NCI-H2227 treated with DMSO at 0.1 percent for 48 hours (cell line): Measurements from ENCODE around the gene MICAL3.

Experiments used
- DNase-seq: peaks from one replicate; lab custom pipeline; 2025; lab: John Stamatoyannopoulos, UW

The MICAL3 gene

GRCh38 chr22:17912945-17913721 lies 111.2 kb downstream of the MICAL3 start:
- DNase-seq: no peak

GRCh38 chr22:17911887-17912286 lies 112.5 kb downstream of the MICAL3 start:
- no peak for DNase-seq

GRCh38 chr22:17911312-17911705 lies 113.1 kb downstream of the MICAL3 start:
- no peak for DNase-seq

- DNase-seq: peak; percentile 19
These were observed 113.6 kb downstream of the MICAL3 start for GRCh38 chr22:17910561-17911311.

- DNase-seq: no peak
These were observed 116.7 kb downstream of the MICAL3 start for GRCh38 chr22:17907748-17908051.

- DNase-seq: no peak
These were observed 117.2 kb downstream of the MICAL3 start for GRCh38 chr22:17906978-17907747.

GRCh38 chr22:17905445-17905844 lies 118.9 kb downstream of the MICAL3 start:
- no peak for DNase-seq

GRCh38 chr22:17903564-17904295 lies 120.6 kb downstream of the MICAL3 start:
- peak; percentile 2 for DNase-seq

- DNase-seq: no peak
These were observed 121.4 kb downstream of the MICAL3 start for GRCh38 chr22:17902960-17903359.

GRCh38 chr22:17898375-17898774 lies 126.0 kb downstream of the MICAL3 start:
- DNase-seq: no peak

GRCh38 chr22:17897858-17898257 lies 126.5 kb downstream of the MICAL3 start:
- no peak for DNase-seq

GRCh38 chr22:17897426-17897825 lies 126.9 kb downstream of the MICAL3 start:
- no peak for DNase-seq

GRCh38 chr22:17896586-17896985 lies 127.8 kb downstream of the MICAL3 start:
- DNase-seq: no peak

- no peak for DNase-seq
These were observed 130.3 kb downstream of the MICAL3 start for GRCh38 chr22:17893900-17894535.

GRCh38 chr22:17892376-17892775 lies 132.0 kb downstream of the MICAL3 start:
- no peak for DNase-seq

- no peak for DNase-seq
These were observed 132.7 kb downstream of the MICAL3 start for GRCh38 chr22:17891481-17892167.

- DNase-seq: no peak
These were observed 133.5 kb downstream of the MICAL3 start for GRCh38 chr22:17890892-17891291.

- DNase-seq: no peak
These were observed 134.1 kb downstream of the MICAL3 start for GRCh38 chr22:17890245-17890671.

- DNase-seq: no peak
These were observed 135.5 kb downstream of the MICAL3 start for GRCh38 chr22:17888855-17889254.

GRCh38 chr22:17888439-17888838 lies 135.9 kb downstream of the MICAL3 start:
- DNase-seq: no peak

GRCh38 chr22:17884893-17885292 lies 139.5 kb downstream of the MICAL3 start:
- DNase-seq: no peak
